HL-60 (cell line): ENCODE results near the gene HS6ST3.

ENCODE experiments used
- DNase-seq, 2 experiments: peaks; one replicate each; pipeline ENCODE4 v3.0.0-alpha.2; 2010 to 2020; ENCODE audit warnings: low read depth in 1 of 2, low spot score in 1 of 2
- H3K27ac ChIP-seq: fragments of 250-450 bp; sonication (Bioruptor Pico); replicated peaks from 2 replicates; pipeline ENCODE4 v1.5.1; 2020; ENCODE audit warnings: mild to moderate bottlenecking, moderate library complexity
- H3K27me3 ChIP-seq: fragments of 250-450 bp; sonication (Bioruptor Pico); 2 replicates; pipeline ENCODE4 v1.5.1; 2021; ENCODE audit warnings: mild to moderate bottlenecking, moderate library complexity; ENCODE audit not compliant: insufficient read depth, poor library complexity, severe bottlenecking
- H3K4me3 ChIP-seq: replicated peaks from 2 replicates; pipeline ENCODE4 v1.5.1; 2011; ENCODE audit warnings: mild to moderate bottlenecking, control low read depth, low read length; ENCODE audit not compliant: insufficient read depth
- GABPA ChIP-seq: IDR thresholded peaks from 2 replicates; pipeline ENCODE4 v1.6.1; 2012; ENCODE audit warnings: low read depth
- POLR2AphosphoS5 ChIP-seq: IDR thresholded peaks from 2 replicates; pipeline ENCODE4 v1.6.1; 2012; ENCODE audit warnings: low read depth
- SPI1 ChIP-seq: IDR thresholded peaks from 2 replicates; pipeline ENCODE4 v1.6.1; 2012; ENCODE audit warnings: low read depth, mild to moderate bottlenecking, borderline replicate concordance
- TF ChIP-seq, protein P1 (sequence below): IDR thresholded peaks from 2 replicates; pipeline ENCODE4 v1.6.1; 2012; ENCODE audit warnings: low read depth; ENCODE audit not compliant: insufficient replicate concordance
- TF ChIP-seq, protein P2 (sequence below): IDR thresholded peaks from one replicate; pipeline ENCODE4 v1.5.1; 2011; ENCODE audit warnings: low read length, control low read depth, inconsistent platforms; ENCODE audit not compliant: insufficient read depth

HS6ST3 gene

DNA sequence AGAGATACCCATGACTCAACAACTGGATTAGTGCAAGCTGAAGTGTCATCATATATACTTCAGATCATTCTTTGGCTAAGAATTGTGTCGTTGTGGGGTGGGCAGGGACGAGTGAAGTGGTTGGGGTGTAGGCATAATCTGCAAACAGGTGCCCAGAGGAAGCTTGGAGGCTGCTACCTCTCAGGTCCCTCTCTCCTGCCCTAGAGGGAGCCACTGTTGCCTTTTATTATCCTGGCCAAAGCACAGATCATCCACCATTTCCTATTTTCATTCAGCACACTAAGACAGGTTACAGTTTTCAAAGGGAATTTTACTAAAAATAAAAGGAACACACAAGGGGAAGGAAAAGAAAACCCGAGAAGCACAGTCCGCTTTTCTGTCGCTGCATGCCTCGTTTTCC, 126.6 kb downstream of the HS6ST3 start:
- DNase-seq, result no peak
- no peak overlapping the region for H3K4me3 ChIP-seq
- peaks cover 2% of the 10 kb centered on the region for H3K27me3 ChIP-seq
- H3K27ac ChIP-seq, result no peak overlapping the region
- TF ChIP-seq POLR2AphosphoS5 (no peak), GABPA (no peak), SPI1 (no peak)
- TF ChIP-seq, protein P1, sequence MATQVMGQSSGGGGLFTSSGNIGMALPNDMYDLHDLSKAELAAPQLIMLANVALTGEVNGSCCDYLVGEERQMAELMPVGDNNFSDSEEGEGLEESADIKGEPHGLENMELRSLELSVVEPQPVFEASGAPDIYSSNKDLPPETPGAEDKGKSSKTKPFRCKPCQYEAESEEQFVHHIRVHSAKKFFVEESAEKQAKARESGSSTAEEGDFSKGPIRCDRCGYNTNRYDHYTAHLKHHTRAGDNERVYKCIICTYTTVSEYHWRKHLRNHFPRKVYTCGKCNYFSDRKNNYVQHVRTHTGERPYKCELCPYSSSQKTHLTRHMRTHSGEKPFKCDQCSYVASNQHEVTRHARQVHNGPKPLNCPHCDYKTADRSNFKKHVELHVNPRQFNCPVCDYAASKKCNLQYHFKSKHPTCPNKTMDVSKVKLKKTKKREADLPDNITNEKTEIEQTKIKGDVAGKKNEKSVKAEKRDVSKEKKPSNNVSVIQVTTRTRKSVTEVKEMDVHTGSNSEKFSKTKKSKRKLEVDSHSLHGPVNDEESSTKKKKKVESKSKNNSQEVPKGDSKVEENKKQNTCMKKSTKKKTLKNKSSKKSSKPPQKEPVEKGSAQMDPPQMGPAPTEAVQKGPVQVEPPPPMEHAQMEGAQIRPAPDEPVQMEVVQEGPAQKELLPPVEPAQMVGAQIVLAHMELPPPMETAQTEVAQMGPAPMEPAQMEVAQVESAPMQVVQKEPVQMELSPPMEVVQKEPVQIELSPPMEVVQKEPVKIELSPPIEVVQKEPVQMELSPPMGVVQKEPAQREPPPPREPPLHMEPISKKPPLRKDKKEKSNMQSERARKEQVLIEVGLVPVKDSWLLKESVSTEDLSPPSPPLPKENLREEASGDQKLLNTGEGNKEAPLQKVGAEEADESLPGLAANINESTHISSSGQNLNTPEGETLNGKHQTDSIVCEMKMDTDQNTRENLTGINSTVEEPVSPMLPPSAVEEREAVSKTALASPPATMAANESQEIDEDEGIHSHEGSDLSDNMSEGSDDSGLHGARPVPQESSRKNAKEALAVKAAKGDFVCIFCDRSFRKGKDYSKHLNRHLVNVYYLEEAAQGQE, result no peak
- TF ChIP-seq, protein P2, sequence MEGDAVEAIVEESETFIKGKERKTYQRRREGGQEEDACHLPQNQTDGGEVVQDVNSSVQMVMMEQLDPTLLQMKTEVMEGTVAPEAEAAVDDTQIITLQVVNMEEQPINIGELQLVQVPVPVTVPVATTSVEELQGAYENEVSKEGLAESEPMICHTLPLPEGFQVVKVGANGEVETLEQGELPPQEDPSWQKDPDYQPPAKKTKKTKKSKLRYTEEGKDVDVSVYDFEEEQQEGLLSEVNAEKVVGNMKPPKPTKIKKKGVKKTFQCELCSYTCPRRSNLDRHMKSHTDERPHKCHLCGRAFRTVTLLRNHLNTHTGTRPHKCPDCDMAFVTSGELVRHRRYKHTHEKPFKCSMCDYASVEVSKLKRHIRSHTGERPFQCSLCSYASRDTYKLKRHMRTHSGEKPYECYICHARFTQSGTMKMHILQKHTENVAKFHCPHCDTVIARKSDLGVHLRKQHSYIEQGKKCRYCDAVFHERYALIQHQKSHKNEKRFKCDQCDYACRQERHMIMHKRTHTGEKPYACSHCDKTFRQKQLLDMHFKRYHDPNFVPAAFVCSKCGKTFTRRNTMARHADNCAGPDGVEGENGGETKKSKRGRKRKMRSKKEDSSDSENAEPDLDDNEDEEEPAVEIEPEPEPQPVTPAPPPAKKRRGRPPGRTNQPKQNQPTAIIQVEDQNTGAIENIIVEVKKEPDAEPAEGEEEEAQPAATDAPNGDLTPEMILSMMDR, result no peak

DNA sequence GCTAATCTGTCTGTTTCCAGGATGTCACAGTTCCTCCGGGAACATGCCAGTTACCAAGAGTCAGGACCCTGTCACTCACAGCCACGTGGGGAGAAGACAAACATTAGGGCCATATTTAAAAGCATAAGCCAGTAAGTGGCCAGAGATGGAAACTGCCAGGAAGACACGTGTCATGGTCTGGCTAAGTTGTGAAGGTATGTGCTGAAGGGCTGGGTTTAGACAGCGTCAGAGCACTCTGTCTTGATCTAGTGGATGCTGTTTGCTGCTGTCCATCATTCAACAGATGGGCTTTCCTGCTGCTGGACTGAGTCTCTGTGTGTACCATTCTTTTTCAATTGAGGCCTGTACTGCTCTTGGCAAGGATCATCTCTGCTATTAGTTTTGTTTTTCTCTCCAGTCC, 128.6 kb downstream of the HS6ST3 start:
- peaks cover 2% of the 10 kb centered on the region for H3K27me3 ChIP-seq
- TF ChIP-seq GABPA, result no peak
- TF ChIP-seq POLR2AphosphoS5, result no peak
- no peak for TF ChIP-seq SPI1
- TF ChIP-seq, protein P1, result no peak
- TF ChIP-seq, protein P2, result no peak
- H3K27ac ChIP-seq, result no peak overlapping the region

DNA sequence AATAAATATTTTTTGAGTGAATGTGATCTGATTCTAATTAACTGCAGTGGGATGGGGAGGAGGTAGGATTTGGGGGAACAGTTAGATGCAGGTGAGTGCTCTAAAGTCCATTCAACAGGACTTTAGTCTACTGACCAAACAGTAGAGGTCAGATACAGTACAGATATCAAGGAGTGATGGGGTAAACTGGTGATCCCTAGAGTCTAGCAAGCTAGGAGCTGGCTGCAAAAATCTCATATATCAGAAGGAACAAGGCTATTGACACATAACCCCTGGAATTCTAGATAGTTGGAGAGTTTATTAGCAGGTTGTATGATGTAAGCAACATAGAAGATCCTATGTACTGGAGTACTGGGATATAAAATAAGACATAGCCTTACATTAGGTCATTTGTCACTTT, 131.6 kb downstream of the HS6ST3 start:
- TF ChIP-seq POLR2AphosphoS5 (no peak), SPI1 (no peak), GABPA (no peak)
- TF ChIP-seq, protein P1, result no peak
- TF ChIP-seq, protein P2, result no peak
- Histone ChIP-seq H3K27ac (no peak overlapping the region), H3K4me3 (no peak overlapping the region), H3K27me3 (no peaks in the 10 kb centered on the region)
- no peak for DNase-seq

More for the DNA sequence above, 128.6 kb downstream of the HS6ST3 start:
- no peak for DNase-seq
- H3K4me3 ChIP-seq, result no peak overlapping the region
